ENCODE results near the gene RHEBL1.
A peak's percentile ranks its signal among the peaks of the same experiment; 100 is the strongest.

The RHEBL1 gene

DNA sequence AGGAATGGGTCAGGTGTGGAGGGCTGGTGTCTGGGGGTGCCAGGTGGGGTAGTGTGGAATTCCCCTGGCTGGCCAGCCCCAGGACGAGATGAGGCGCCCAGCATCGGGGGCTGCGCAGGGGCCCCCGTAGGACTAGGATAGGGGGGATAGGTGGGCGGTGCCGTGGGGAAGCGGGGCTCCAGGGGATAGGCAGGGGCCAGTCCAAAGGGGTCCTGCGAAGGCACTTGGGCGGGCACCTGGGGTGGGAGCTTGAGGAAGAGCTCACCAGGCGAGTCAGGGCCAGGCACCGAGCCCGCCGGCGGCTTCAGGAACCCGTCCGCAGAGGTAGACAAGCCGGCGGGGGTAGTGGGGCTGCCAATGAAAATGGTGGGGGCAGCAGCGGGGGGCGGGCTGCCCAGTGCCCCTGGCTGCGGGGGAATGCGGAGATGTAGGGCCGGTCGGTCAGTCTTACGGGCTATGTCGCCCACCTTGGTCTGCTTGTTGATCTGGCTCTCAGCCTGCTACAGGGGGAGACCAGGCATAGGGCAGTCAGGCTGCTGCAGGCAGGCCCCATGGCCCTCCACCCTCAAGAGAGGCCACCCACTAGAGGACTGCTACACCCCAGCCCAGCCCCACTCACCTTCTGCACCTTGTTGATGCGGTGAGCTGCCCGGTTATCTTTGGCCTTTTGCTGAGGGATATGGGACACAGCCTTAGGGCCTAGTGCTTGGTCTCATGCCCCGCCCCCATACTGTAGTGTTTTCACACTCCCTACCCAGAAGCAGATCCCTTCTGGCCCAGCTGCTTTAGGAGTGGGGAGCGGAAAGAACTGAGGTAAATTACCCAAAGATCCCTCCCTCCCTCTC, 28.5 kb downstream of the RHEBL1 start:
- TF ChIP-seq, protein P1, sequence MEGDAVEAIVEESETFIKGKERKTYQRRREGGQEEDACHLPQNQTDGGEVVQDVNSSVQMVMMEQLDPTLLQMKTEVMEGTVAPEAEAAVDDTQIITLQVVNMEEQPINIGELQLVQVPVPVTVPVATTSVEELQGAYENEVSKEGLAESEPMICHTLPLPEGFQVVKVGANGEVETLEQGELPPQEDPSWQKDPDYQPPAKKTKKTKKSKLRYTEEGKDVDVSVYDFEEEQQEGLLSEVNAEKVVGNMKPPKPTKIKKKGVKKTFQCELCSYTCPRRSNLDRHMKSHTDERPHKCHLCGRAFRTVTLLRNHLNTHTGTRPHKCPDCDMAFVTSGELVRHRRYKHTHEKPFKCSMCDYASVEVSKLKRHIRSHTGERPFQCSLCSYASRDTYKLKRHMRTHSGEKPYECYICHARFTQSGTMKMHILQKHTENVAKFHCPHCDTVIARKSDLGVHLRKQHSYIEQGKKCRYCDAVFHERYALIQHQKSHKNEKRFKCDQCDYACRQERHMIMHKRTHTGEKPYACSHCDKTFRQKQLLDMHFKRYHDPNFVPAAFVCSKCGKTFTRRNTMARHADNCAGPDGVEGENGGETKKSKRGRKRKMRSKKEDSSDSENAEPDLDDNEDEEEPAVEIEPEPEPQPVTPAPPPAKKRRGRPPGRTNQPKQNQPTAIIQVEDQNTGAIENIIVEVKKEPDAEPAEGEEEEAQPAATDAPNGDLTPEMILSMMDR (conservative IDR thresholded peaks at IDR 0.05; ENCODE audit: low read depth): no peak
- peak overlapping the region; percentile 20; the same call in 1 of the 2 replicates for H3K27ac ChIP-seq
- DNase-seq (ENCODE audit: low spot score): no peak
- POLR2A ChIA-PET (ENCODE audit: low non-redundant PET): no interaction called here
- CTCF ChIA-PET: interaction anchor here (0.6 to 0.7 kb wide), 3 partner anchors 75 to 89 kb away, joined by 3 read pairs; no protein-coding TSS in a partner anchor

DNA sequence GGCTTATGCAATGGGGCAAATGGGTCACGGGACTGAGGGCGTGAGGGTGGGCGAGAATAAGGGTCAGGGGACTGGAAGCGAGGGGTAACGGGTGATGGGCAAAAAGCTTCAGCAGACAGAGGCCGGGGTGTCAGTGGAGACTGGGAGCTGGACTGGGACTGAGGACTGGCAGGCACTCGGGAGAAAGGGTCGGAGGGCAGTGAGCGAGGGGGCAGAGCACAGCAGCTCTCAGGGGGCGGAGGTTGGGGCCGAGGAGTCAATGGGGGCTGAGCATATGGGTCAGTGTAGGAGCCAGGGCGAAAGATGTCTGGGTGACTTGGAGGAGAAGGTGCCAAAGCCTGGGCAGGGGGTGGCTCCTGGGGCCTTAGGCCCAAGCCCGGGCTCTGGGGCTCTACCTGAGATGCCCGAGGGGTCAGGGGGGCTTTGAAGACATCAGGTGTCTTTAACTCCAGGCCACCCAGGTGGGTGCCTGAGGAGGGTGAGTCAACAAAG, 29.4 kb downstream of the RHEBL1 start:
- TF ChIP-seq, protein P1 (conservative IDR thresholded peaks at IDR 0.05; ENCODE audit: low read depth): no peak
- ChIA-PET CTCF (interaction anchor here (0.5 to 1.6 kb wide), 3 partner anchors 16 to 88 kb away, joined by 3 to 7 read pairs (median 4); no protein-coding TSS in a partner anchor), POLR2A (ENCODE audit: low non-redundant PET) (no interaction called here)
- DNase-seq (ENCODE audit: low spot score): no peak
- no peak overlapping the region for H3K27ac ChIP-seq

DNA sequence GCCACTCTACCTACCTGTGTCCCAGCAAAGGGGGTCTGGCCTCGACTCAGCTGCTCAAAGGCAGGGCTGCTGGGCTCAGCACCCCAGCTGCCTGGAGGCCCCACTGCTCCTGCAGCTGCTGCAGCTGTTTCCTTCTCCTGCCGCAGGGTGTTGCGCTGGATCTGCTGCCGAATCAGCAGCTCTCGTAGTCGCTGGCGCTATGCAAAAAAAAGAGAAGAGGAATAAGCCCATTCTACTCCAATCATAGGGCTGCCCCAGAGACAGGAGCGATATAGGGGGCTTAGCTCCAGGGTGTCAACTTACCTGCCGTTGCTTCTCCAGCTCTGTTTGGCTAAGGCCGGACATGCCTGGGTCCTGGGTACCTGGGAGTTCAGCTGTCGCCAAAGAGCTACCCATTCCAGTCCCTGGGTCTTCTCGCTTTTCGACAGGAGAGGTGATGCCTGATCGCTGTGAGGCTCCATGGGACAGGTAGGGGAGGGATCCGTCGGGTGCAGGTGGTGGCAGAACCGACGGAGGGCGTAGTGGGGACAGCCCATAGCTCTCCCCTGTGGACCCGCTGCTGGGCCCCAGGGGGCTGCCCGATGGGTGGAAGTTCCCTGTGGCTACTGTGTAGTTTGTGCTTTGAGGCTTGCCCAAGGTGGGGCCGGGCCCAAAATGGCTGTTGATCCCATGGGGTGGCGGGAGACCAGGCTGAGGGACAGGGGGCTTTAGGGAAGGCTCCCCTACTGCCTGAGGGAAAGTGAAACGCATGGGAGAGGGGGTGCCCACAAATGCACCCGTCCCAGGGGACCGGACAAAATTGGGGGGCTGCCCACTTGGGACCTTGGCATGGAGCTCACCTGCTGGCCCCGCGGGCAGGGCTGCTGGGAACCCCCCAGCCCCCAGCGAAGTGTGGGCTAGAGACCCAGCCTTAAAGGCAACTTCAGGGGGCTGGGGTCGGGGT, 30.1 kb downstream of the RHEBL1 start:
- TF ChIP-seq, protein P1 (conservative IDR thresholded peaks at IDR 0.05; ENCODE audit: low read depth): no peak
- CTCF ChIA-PET: interaction anchor here (0.6 to 1.6 kb wide), 2 partner anchors 22 to 1260 kb away, joined by 3 to 7 read pairs; no protein-coding TSS in a partner anchor
- POLR2A ChIA-PET (ENCODE audit: low non-redundant PET): no interaction called here
- DNase-seq (ENCODE audit: low spot score): no peak
- H3K27ac ChIP-seq: no peak overlapping the region

DNA sequence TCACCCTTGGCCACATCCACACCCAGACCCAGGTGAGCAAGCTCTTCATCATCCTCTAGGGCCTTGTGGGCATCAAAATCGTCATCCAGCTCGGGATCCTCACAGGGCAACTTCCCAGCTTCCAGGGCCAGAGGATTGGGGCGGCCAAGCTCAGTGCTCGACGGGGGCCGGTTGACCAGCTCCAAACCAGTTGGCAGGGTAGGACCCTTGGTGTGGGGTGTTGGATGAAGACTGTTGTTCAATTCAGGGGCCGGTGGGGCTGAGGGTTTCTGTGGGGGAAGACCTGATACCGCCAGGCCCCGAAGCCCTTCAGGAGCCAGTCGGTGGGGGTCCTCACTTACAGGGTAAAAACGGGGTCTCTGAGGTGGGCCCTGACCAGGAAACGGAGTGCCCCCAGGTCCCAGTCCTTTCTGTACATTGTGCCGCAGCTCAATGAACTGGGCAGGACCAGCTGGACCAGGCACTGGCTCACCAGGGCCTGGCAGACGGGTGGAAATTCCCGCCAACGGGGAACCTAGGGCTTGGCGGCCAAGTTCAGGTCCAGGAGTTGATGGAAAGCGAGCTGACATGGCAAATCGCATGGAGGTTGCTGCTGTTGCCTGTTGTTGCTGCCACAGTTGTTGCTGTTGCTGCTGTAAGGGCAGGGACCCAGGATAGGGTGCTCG, 31.4 kb downstream of the RHEBL1 start:
- ChIA-PET CTCF (interaction anchor here (0.5 to 1.6 kb wide), 2 partner anchors 21 to 902 kb away, joined by 5 to 7 read pairs; no protein-coding TSS in a partner anchor), POLR2A (ENCODE audit: low non-redundant PET) (no interaction called here)
- H3K27ac ChIP-seq: no peak overlapping the region
- no peak for DNase-seq (ENCODE audit: low spot score)
- TF ChIP-seq, protein P1 (conservative IDR thresholded peaks at IDR 0.05; ENCODE audit: low read depth): no peak

DNA sequence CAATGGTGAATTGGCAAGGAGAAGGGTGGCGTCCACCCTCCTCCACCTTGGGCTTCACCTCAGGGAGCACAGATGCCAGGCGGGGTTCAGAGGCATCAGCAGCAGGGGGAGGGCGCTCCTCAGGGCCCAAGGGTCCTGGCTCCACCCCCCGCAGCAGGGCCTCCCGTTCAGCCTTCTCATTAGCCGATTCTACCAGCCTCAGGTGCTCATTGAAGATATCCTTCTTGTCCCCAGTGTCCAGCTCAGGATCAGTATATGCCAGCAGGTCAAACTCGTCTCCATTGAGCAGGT, 31.9 kb downstream of the RHEBL1 start:
- DNase-seq (ENCODE audit: low spot score): no peak
- CTCF ChIA-PET: interaction anchor here (0.5 kb wide), 1 partner anchor 901 kb away, joined by 5 read pairs; no protein-coding TSS in a partner anchor
- POLR2A ChIA-PET (ENCODE audit: low non-redundant PET): no interaction called here

More for the DNA sequence above, 31.9 kb downstream of the RHEBL1 start:
- no peak overlapping the region for H3K27ac ChIP-seq
- TF ChIP-seq, protein P1 (conservative IDR thresholded peaks at IDR 0.05; ENCODE audit: low read depth): no peak

Data from RWPE1 (cell line).